GM23338 (cell line): ENCODE results near the gene SOD2. TPM values are rescaled to one million over a fixed set of nuclear protein-coding genes. Genes with fewer than 3 reads are reported as not detected.

ENCODE experiments used
- ATAC-seq: fragments of 200-7000 bp; cut with Tn5 transposase; 3 replicates; pipeline ENCODE4 v1.9.1; 2020
- DNase-seq: peaks from one replicate; pipeline ENCODE4 v3.0.0-alpha.2; 2015; ENCODE audit warnings: low spot score
- H2AFZ ChIP-seq: fragments of 200-600 bp; sonication (generic); 2 replicates; pipeline ENCODE4 v1.8.0; 2016; ENCODE audit warnings: antibody characterized with exemption, mild to moderate bottlenecking, moderate library complexity
- H3F3A ChIP-seq: fragments of 200-600 bp; sonication (generic); replicated peaks from 2 replicates; pipeline ENCODE4 v1.8.0; 2017; ENCODE audit warnings: antibody characterized with exemption, mixed run types, low read depth
- H3K27ac ChIP-seq: fragments of 200-600 bp; sonication (generic); 2 replicates; pipeline ENCODE4 v1.6.1; 2016; ENCODE audit warnings: low read depth
- H3K27me3 ChIP-seq: fragments of 200-600 bp; sonication (generic); 2 replicates; pipeline ENCODE4 v1.8.0; 2016; ENCODE audit warnings: mild to moderate bottlenecking, mixed run types, moderate library complexity; ENCODE audit not compliant: insufficient read depth
- H3K36me3 ChIP-seq: fragments of 200-600 bp; sonication (generic); 2 replicates; pipeline ENCODE4 v1.8.0; 2016; ENCODE audit warnings: mild to moderate bottlenecking; ENCODE audit not compliant: insufficient read depth
- H3K4me1 ChIP-seq: fragments of 200-600 bp; sonication (generic); 2 replicates; pipeline ENCODE4 v1.8.0; 2016; ENCODE audit warnings: mild to moderate bottlenecking, moderate library complexity; ENCODE audit not compliant: insufficient read depth
- H3K4me2 ChIP-seq: fragments of 200-600 bp; sonication (generic); 2 replicates; pipeline ENCODE4 v1.7.1; 2017; ENCODE audit warnings: mixed run types
- H3K4me3 ChIP-seq: fragments of 200-600 bp; sonication (generic); 2 replicates; pipeline ENCODE4 v1.6.1; 2016; ENCODE audit warnings: mixed run types
- H3K79me2 ChIP-seq: fragments of 200-600 bp; sonication (generic); replicated peaks from 2 replicates; pipeline ENCODE4 v1.8.0; 2017; ENCODE audit warnings: mild to moderate bottlenecking; ENCODE audit not compliant: insufficient read depth
- H3K9me2 ChIP-seq: fragments of 200-600 bp; sonication (generic); 2 replicates; pipeline ENCODE4 v1.8.0; 2017; ENCODE audit not compliant: insufficient read depth
- H4K20me1 ChIP-seq: fragments of 200-600 bp; sonication (generic); replicated peaks from 2 replicates; pipeline ENCODE4 v1.8.0; 2017; ENCODE audit warnings: mild to moderate bottlenecking; ENCODE audit not compliant: insufficient read depth
- H3K27ac Mint-ChIP-seq: 2 replicates; pipeline ENCODE4 v1.8.0; 2020; ENCODE audit warnings: inconsistent platforms, mild to moderate bottlenecking, moderate library complexity, mixed read lengths
- H3K27me3 Mint-ChIP-seq: 3 replicates; pipeline ENCODE4 v1.8.0; 2022; ENCODE audit warnings: low read depth, mild to moderate bottlenecking, moderate library complexity, mixed read lengths, inconsistent platforms; ENCODE audit not compliant: insufficient read depth, poor library complexity
- H3K36me3 Mint-ChIP-seq: 3 replicates; pipeline ENCODE4 v1.8.0; 2021; ENCODE audit warnings: low read depth, mild to moderate bottlenecking, inconsistent platforms, moderate library complexity, mixed read lengths
- H3K4me1 Mint-ChIP-seq: 3 replicates; pipeline ENCODE4 v1.8.0; 2020; ENCODE audit warnings: mild to moderate bottlenecking, inconsistent platforms, mixed read lengths
- H3K4me3 Mint-ChIP-seq: 3 replicates; pipeline ENCODE4 v1.8.0; 2021; ENCODE audit warnings: moderate library complexity, mild to moderate bottlenecking, inconsistent platforms, mixed read lengths
- H3K9me3 Mint-ChIP-seq: 3 replicates; pipeline ENCODE4 v1.8.0; 2020; ENCODE audit warnings: moderate library complexity, mild to moderate bottlenecking, inconsistent platforms, mixed read lengths
- ZNF114 ChIP-seq: fragments of 250-450 bp; sonication (Bioruptor Pico); IDR thresholded peaks from 2 replicates; pipeline ENCODE4 v1.5.0; 2020; ENCODE audit warnings: mild to moderate bottlenecking, moderate library complexity
- ZNF331 ChIP-seq: fragments of 250-450 bp; sonication (Bioruptor Pico); IDR thresholded peaks from 2 replicates; pipeline ENCODE4 v1.5.0; 2020; ENCODE audit warnings: low read depth, mild to moderate bottlenecking, moderate library complexity
- polyA plus RNA-seq: library from polyadenylated mRNA; unstranded; fragments of >200 nt; fragmentation: Nextera tagmentation; extraction: Ambion mirVana; gene quantifications from 2 replicates; pipeline ENCODE4 v1.2.1, GENCODE V29; 2016
- total RNA-seq: library from RNA; depleted of rRNA; stranded (reverse); fragments of >200 nt; shearing (Covaris generic); gene quantifications from 2 replicates; pipeline ENCODE4 v1.2.3, GENCODE V29; 2014
- TF ChIP-seq, protein P1 (sequence below): fragments of 250-450 bp; sonication (Bioruptor Pico); IDR thresholded peaks from 2 replicates; pipeline ENCODE4 v1.5.0; 2020; ENCODE audit warnings: mild to moderate bottlenecking, moderate library complexity

SOD2 gene
- total and polyA plus RNA-seq, 2 experiments from 2014 or later, result 44.1 to 73.0 TPM

DNA sequence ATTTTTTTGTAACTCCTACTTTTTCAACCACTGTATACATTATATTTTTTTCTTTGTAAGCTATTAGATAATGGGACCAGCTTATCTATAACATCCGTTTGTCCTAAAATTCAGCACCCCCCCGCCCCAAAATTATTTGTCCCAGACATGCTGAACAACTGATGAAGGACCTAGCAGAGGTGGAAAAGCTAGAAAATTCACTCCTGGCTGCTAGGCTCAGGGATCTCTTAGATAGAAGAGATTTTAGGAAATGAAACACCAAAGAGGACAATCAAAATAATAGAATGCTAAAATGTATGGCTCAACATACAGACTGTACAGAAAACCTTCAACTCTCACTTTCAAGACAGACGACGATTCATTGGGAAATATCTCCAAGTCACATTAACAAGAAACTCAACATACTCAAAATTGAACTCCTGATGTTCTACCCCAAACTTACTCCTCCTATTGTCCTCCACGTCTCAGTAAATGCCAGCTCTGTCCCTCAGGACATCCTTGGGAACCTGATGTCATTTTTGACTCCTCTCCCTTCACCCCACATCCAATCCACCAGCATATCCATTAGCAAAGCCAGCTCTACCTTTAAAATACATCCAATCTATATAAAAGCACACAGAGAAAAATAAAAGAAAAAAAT, 4.7 kb downstream of the SOD2 start (continued):
- TF ChIP-seq, protein P1, sequence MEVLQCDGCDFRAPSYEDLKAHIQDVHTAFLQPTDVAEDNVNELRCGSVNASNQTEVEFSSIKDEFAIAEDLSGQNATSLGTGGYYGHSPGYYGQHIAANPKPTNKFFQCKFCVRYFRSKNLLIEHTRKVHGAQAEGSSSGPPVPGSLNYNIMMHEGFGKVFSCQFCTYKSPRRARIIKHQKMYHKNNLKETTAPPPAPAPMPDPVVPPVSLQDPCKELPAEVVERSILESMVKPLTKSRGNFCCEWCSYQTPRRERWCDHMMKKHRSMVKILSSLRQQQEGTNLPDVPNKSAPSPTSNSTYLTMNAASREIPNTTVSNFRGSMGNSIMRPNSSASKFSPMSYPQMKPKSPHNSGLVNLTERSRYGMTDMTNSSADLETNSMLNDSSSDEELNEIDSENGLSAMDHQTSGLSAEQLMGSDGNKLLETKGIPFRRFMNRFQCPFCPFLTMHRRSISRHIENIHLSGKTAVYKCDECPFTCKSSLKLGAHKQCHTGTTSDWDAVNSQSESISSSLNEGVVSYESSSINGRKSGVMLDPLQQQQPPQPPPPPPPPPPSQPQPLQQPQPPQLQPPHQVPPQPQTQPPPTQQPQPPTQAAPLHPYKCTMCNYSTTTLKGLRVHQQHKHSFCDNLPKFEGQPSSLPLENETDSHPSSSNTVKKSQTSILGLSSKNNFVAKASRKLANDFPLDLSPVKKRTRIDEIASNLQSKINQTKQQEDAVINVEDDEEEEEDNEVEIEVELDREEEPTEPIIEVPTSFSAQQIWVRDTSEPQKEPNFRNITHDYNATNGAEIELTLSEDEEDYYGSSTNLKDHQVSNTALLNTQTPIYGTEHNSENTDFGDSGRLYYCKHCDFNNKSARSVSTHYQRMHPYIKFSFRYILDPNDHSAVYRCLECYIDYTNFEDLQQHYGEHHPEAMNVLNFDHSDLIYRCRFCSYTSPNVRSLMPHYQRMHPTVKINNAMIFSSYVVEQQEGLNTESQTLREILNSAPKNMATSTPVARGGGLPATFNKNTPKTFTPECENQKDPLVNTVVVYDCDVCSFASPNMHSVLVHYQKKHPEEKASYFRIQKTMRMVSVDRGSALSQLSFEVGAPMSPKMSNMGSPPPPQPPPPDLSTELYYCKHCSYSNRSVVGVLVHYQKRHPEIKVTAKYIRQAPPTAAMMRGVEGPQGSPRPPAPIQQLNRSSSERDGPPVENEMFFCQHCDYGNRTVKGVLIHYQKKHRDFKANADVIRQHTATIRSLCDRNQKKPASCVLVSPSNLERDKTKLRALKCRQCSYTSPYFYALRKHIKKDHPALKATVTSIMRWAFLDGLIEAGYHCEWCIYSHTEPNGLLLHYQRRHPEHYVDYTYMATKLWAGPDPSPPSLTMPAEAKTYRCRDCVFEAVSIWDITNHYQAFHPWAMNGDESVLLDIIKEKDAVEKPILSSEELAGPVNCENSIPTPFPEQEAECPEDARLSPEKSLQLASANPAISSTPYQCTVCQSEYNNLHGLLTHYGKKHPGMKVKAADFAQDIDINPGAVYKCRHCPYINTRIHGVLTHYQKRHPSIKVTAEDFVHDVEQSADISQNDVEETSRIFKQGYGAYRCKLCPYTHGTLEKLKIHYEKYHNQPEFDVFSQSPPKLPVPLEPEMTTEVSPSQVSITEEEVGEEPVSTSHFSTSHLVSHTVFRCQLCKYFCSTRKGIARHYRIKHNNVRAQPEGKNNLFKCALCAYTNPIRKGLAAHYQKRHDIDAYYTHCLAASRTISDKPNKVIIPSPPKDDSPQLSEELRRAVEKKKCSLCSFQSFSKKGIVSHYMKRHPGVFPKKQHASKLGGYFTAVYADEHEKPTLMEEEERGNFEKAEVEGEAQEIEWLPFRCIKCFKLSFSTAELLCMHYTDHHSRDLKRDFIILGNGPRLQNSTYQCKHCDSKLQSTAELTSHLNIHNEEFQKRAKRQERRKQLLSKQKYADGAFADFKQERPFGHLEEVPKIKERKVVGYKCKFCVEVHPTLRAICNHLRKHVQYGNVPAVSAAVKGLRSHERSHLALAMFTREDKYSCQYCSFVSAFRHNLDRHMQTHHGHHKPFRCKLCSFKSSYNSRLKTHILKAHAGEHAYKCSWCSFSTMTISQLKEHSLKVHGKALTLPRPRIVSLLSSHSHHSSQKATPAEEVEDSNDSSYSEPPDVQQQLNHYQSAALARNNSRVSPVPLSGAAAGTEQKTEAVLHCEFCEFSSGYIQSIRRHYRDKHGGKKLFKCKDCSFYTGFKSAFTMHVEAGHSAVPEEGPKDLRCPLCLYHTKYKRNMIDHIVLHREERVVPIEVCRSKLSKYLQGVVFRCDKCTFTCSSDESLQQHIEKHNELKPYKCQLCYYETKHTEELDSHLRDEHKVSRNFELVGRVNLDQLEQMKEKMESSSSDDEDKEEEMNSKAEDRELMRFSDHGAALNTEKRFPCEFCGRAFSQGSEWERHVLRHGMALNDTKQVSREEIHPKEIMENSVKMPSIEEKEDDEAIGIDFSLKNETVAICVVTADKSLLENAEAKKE (CRISPR knock-in tag), result no peak
- TF ChIP-seq ZNF114 (no peak), ZNF331 (no peak)

DNA sequence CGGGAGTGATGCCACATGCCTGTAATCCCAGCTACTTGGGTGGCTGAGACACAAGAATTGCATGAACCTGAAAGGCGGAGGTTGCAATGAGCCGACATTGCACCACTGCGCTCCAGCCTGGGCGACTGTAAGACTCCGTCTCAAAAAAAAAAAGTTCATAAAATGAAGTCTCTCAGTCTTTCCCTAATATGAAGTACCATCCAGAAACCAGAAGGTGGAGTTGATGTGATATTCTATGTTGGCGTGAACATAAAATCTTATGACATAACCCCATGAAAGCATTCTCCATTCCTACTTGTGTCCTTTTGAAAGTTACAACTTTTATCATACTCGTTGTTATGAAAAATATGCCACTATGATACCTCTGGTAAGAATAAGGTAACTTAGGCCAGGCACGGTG, 5.7 kb downstream of the SOD2 start:
- Histone ChIP-seq H3K79me2 (peaks cover 61% of the 10 kb centered on the region), H3K27ac (no peak overlapping the region), H3K27me3 (no peaks in the 10 kb centered on the region), H2AFZ (no peak overlapping the region), H3K4me1 (peaks cover 10% of the 10 kb centered on the region; the same call in 1 of the 2 replicates), H4K20me1 (peaks cover 24% of the 10 kb centered on the region), H3K9me2 (no peaks in the 10 kb centered on the region), H3F3A (0 out of 2 replicates have a peak, but pooled peaks cover 6% of the 10 kb centered on the region), H3K4me2 (no peak overlapping the region), H3K4me3 (no peak overlapping the region), H3K36me3 (peaks cover 26% of the 10 kb centered on the region)
- Mint-ChIP-seq H3K36me3 (peaks cover 54% of the 10 kb centered on the region), H3K4me1 (peaks cover 11% of the 10 kb centered on the region; the same call in 2 of the 3 replicates), H3K27ac (no peak overlapping the region), H3K4me3 (no peak overlapping the region), H3K27me3 (peaks cover 2% of the 10 kb centered on the region), H3K9me3 (no peaks in the 10 kb centered on the region)
- no peak for TF ChIP-seq ZNF114
- ATAC-seq, result no peak
- DNase-seq, result no peak

DNA sequence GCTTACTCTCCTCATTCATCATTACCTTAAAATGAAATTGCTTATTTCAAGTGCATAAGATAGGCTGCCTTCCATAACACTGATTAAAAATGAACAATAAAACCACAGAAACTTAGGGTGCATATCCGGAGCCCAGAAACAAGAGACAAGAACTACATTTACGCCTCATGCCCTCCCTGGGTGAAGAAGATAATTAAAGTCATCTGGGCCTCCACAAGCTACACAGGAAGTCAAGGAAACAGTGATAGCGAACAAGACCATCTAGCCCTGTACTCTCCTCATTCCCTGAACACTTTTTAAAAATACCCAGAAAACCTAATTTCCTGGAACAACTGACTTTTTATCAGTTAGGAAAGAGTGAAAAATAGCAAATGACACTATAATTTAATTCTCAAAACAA, 6.3 kb downstream of the SOD2 start:
- no peak for ATAC-seq
- H2AFZ ChIP-seq, result no peak overlapping the region
- H3K27me3 ChIP-seq, result no peaks in the 10 kb centered on the region
- H3K4me1 ChIP-seq, result peaks cover 4% of the 10 kb centered on the region; the same call in 1 of the 2 replicates
- H3K4me2 ChIP-seq, result no peak overlapping the region
- Mint-ChIP-seq H3K36me3 (peaks cover 54% of the 10 kb centered on the region), H3K4me3 (no peak overlapping the region), H3K27ac (no peak overlapping the region), H3K4me1 (peaks cover 5% of the 10 kb centered on the region; the same call in 2 of the 3 replicates), H3K9me3 (no peaks in the 10 kb centered on the region), H3K27me3 (no peaks in the 10 kb centered on the region)
- no peaks in the 10 kb centered on the region for H3F3A ChIP-seq
- H3K36me3 ChIP-seq, result peaks cover 31% of the 10 kb centered on the region
- DNase-seq, result no peak
- peaks cover 61% of the 10 kb centered on the region for H3K79me2 ChIP-seq
- H3K4me3 ChIP-seq, result no peak overlapping the region
- H4K20me1 ChIP-seq, result peaks cover 18% of the 10 kb centered on the region
- H3K27ac ChIP-seq, result no peak overlapping the region
- H3K9me2 ChIP-seq, result no peaks in the 10 kb centered on the region
- TF ChIP-seq, protein P1 (CRISPR knock-in tag), result no peak
